ENCODE measurements around the gene ZNF266. TPM values are rescaled to one million over a fixed set of nuclear protein-coding genes. Genes with fewer than 3 reads are reported as not detected.

The ZNF266 gene
- total and polyA plus RNA-seq, 2 of the 8 experiments (the other 6 are each of a cell fraction or from before 2014, with no cell fraction given), result 6.6 to 15.3 TPM

GRCh38 chr19:9474975-9475374 lies 39.6 kb upstream of the ZNF266 start:
- DNase-seq (ENCODE audit: low read depth in 1 of 2, low spot score in 2 of 2) (no peak), FAIRE-seq (no peak)
- Histone ChIP-seq H4K8ac (ENCODE audit: extremely low read depth, insufficient read depth, low read length) (no peak overlapping the region), H3K79me2 (ENCODE audit: control insufficient read depth in 1 of 2, insufficient read depth in 2 of 2, low read length in 2 of 2) (no peaks in the 10 kb centered on the region), H3K23ac (ENCODE audit: insufficient read length) (no peak overlapping the region), H3K9me3 (ENCODE audit: insufficient read depth in 2 of 2, low read depth in 1 of 2, low read length in 1 of 2) (peaks cover 57 to 69% of the 10 kb centered on the region in 2 experiments), H4K20me1 (replicated peaks in 1 of 2; ENCODE audit: control insufficient read depth in 1 of 2, insufficient read depth in 2 of 2, low read length in 2 of 2) (no peaks in the 10 kb centered on the region), H3K79me1 (ENCODE audit: low read depth, low read length) (no peaks in the 10 kb centered on the region), H3K4me1 (replicated peaks in 1 of 4; ENCODE audit: control insufficient read depth in 3 of 4, insufficient read depth in 4 of 4, low read length in 3 of 4) (no peaks in the 10 kb centered on the region), H3K4ac (replicated peaks; ENCODE audit: insufficient read length, low read depth, low read length) (no peak overlapping the region), H3K14ac (ENCODE audit: insufficient read length) (no peak overlapping the region), H2BK20ac (ENCODE audit: low read length) (no peak overlapping the region), H3K56ac (replicated peaks; ENCODE audit: insufficient read length, low read depth, low read length) (no peak overlapping the region), H2BK15ac (ENCODE audit: low read length) (no peak overlapping the region), H3K4me3 (ENCODE audit: extremely low read depth in 1 of 4, insufficient read depth in 2 of 4, low read depth in 3 of 4, low read length in 4 of 4) (no peak overlapping the region), H3K4me2 (ENCODE audit: insufficient read depth in 1 of 2, low read depth in 2 of 2, low read length in 2 of 2) (no peak overlapping the region), H3K27me3 (replicated peaks in 1 of 4; ENCODE audit: control insufficient read depth in 3 of 4, extremely low read depth in 1 of 4, insufficient read depth in 3 of 4, low read length in 3 of 4) (no peaks in the 10 kb centered on the region), H2BK5ac (ENCODE audit: low read depth, low read length) (no peak overlapping the region), H3K18ac (ENCODE audit: extremely low read depth, low read length) (no peak overlapping the region), H2BK120ac (replicated peaks; ENCODE audit: low read depth, low read length) (no peak overlapping the region), H4K5ac (ENCODE audit: insufficient read length, low read depth, low read length) (no peak overlapping the region), H3K9ac (replicated peaks in 1 of 4; ENCODE audit: extremely low read depth in 1 of 4, low read depth in 3 of 4, low read length in 3 of 4) (no peak overlapping the region), H2AFZ (ENCODE audit: low read length) (no peak overlapping the region), H3K23me2 (ENCODE audit: low read depth, low read length) (no peaks in the 10 kb centered on the region), H2BK12ac (ENCODE audit: low read depth, low read length) (no peak overlapping the region), H3K27ac (ENCODE audit: low read depth, low read length) (no peak overlapping the region), H3K36me3 (ENCODE audit: control insufficient read depth in 2 of 4, insufficient read depth in 4 of 4, low read length in 3 of 4) (no peaks in the 10 kb centered on the region), H4K91ac (replicated peaks; ENCODE audit: insufficient read length, low read length) (no peak overlapping the region), H2AK5ac (ENCODE audit: low read depth, low read length) (no peak overlapping the region)
- TF ChIP-seq SIX5 (IDR thresholded peaks at IDR 0.05; ENCODE audit: low read depth, low read length) (no peak), YY1 (IDR thresholded peaks at IDR 0.05; ENCODE audit: low read depth, low read length) (no peak), TEAD4 (IDR thresholded peaks at IDR 0.05; ENCODE audit: low read depth, low read length) (no peak), BACH1 (IDR thresholded peaks at IDR 0.05; ENCODE audit: low read length) (no peak), MAX (IDR thresholded peaks at IDR 0.05) (no peak), CREB1 (IDR thresholded peaks at IDR 0.05) (no peak), KDM5A (IDR thresholded peaks at IDR 0.05; ENCODE audit: low read length) (no peak)
- POLR2A ChIA-PET (ENCODE audit: partially characterized antibody), result no interaction called here
- CTCF ChIA-PET (ENCODE audit: partially characterized antibody), result no interaction called here
